Measurements from ENCODE around the gene CEACAM7.

The CEACAM7 gene

DNA sequence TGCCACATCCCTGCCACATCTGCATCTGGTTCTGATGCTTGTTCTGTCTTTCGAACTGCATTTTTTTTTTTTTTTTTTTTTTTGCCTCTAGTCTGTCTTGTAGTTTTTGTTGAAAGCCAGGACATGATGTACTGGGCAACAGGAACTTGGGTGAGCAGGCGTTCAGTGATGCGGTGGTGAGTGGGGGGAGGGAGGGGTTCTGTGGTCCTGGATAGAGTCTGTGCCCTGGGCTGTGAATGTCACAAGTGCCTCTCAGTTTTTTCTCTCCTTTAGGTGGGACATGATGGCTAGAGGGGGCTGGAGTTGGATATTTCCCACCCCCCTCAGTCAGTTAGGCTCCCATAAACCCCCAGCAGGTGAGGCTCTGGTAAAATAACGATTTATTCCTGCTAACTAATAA, 64.7 kb downstream of the CEACAM7 start:
- in situ Hi-C loops (cut with HindIII; ENCODE audit: low sequenced_read_pairs), result no loop called here
- DNase-seq (ENCODE audit: low read depth, low spot score), result no peak
- no peak overlapping the region for H3K4me3 ChIP-seq (ENCODE audit: low read depth, low read length)
- TF ChIP-seq, protein P1, sequence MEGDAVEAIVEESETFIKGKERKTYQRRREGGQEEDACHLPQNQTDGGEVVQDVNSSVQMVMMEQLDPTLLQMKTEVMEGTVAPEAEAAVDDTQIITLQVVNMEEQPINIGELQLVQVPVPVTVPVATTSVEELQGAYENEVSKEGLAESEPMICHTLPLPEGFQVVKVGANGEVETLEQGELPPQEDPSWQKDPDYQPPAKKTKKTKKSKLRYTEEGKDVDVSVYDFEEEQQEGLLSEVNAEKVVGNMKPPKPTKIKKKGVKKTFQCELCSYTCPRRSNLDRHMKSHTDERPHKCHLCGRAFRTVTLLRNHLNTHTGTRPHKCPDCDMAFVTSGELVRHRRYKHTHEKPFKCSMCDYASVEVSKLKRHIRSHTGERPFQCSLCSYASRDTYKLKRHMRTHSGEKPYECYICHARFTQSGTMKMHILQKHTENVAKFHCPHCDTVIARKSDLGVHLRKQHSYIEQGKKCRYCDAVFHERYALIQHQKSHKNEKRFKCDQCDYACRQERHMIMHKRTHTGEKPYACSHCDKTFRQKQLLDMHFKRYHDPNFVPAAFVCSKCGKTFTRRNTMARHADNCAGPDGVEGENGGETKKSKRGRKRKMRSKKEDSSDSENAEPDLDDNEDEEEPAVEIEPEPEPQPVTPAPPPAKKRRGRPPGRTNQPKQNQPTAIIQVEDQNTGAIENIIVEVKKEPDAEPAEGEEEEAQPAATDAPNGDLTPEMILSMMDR (IDR thresholded peaks at IDR 0.05; ENCODE audit: low read depth, low read length), result no peak
